ENCODE measurements around the gene GPR135.
"Not testable (repeated sequence)": the region's sequence is repeated elsewhere in the genome, so short reads cannot be mapped to it uniquely, and the experiment has no call there.

GPR135 gene

DNA sequence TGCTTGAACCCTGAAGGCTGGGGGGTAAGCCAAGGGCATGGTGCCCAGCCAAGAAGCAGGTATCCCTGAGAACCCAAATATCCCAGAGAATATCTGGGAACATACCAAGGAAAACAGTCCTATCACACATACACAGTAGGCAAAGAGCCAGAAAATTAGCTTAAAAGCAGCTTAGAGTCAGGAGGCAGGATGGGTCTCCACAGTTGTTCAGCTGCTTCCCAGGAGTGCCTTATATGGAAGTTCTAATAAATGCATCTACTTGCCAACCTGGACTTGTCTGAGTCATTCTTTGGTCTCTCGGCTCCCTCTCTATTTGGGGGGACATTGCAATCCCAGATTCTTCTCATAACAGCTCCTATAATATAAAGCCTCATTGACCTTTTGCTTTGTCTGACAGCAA is 9.0 kb upstream of the GPR135 start:
- no peak for DNase-seq (ENCODE audit: low read depth)

GRCh38 chr14:59464486-59465315 is 479 bp downstream of the GPR135 start:
- DNase-seq (ENCODE audit: low read depth) = peak; percentile 21

DNA sequence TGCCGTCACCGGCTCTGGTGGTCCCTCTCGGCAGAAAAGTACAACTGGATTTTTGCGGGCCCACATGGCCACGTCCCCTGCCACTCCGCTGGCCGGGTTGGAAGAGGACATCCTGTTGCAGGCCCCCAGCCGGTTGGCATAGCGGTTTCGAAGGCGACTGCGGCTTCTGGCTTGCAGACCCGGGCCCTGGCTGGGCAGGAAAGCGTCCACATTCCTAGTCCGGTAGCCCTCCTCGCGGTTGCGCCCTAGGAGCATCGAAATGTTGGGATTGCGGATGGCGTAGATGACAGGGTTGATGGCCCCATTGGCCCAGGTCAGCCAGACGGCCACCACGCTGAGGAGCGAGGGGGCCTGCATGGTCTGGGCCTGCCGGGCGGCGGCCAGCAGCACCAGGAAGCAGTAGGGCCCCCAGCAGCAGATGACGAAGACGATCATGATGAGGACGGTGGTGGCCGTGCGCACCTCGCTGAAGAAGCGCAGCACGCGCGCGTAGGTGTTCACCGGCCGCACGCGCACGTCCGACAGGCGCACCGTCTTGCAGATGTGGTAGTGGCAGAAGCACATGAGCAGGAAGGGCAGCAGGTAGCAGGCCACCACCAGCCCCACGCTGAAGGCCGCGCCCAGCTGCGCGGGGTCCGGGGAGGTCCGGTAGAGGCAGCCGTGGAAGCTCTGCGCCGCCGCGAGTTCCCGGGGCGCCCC is 1.2 kb downstream of the GPR135 start:
- peak; percentile 14 for DNase-seq (ENCODE audit: low read depth)

GRCh38 chr14:59461891-59462290 is 3.3 kb downstream of the GPR135 start:
- DNase-seq (ENCODE audit: low read depth) = no peak

GRCh38 chr14:59460378-59460777 is 4.8 kb downstream of the GPR135 start:
- no peak for DNase-seq (ENCODE audit: low read depth)

DNA sequence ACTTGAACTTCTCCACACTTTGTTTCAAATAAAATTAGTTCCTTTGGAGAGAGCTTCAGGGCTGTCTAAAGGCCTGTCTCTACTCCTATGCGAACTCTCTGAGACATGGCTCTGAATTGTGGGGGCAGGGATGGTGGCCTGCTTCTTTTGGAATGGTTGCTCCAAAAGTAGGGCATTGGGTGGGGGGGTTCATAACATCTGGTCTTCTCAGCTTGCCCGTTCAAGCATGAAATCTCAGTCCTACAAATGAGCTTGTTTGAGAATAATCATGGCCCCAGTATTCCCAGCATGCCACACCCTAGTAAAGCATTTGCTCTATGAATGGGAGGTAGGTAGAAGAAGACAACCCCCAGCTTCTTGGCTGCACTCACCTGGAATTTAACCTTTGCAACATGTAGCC is 6.7 kb downstream of the GPR135 start:
- DNase-seq (ENCODE audit: low read depth) = no peak

- no peak for DNase-seq (ENCODE audit: low read depth)
Measured at GRCh38 chr14:59455411-59455810, 9.8 kb downstream of the GPR135 start.

DNA sequence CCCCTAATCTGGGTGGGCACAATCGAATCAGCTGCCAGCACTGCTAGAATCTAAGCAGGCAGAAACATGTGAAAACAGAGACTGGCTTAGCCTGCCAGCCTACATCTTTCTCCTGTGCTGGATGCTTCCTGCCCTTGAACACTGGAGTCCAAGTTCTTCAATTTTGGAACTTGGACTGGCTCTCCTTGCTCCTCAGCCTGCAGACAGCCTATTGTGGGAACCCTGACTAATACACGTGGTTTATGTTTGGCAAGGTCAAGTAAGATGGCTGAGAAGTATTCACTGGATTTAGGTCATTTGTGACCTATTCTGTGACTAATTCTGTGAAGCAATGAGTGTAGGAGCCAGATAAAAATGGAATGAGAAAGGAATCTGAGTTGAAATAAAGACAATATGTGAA is 11.0 kb downstream of the GPR135 start:
- DNase-seq (ENCODE audit: low read depth) = no peak

GRCh38 chr14:59451849-59452248 is 13.3 kb downstream of the GPR135 start:
- DNase-seq (ENCODE audit: low read depth) = no peak

DNA sequence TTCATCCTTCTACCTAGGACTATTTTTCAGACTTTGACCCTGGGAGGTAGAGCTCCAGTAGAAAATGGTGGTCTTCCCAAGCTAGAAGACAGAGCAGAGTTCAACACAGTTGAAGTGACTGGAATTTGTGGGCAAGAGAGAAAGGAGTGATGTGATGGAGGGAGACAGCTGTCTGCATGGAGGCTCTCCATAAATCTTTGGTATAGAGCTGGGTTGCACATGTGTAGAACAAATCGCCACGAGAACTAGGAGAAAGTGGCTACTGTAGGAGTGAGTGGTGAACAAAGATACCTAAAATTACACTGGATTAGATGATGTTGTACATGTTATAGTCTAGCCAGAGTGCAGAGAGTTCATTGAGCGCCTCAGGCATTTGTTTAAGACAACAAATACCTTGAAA is 14.5 kb downstream of the GPR135 start:
- no peak for DNase-seq (ENCODE audit: low read depth)

GRCh38 chr14:59448673-59449072 is 16.5 kb downstream of the GPR135 start:
- not testable (repeated sequence) for DNase-seq (ENCODE audit: low read depth)

DNA sequence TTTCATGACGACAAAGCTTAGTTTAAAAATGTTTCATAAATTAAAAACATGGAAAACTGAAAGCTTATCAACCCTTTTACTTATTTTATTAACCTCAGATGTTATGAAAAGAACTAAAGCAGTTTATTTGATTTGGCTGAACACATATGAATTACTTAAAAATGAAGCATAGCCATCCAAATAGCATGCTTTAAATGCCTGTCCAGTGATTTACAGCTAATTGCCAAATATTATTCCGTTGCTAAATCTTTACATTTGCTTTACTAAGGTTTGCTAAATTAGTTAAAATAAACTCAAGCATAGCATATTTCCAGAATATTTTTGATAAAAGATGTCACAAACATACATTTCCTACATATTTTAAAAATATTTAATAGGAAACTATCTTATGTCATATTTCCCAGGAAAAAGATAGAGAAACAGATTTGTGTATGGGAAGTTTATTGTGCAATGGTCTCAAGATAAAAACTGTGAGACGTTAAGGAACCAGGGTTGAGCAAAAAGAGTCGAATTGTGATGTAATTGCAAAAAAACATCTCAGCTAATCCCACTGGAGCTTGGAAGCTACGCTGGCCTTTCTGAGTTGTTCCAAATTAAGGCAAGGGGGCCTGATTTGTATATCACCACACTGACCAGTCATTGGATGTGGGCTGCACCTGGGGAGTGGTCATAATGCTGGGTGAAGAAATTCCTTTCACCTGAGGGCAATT is 25.8 kb downstream of the GPR135 start:
- no peak for DNase-seq (ENCODE audit: low read depth)

DNA sequence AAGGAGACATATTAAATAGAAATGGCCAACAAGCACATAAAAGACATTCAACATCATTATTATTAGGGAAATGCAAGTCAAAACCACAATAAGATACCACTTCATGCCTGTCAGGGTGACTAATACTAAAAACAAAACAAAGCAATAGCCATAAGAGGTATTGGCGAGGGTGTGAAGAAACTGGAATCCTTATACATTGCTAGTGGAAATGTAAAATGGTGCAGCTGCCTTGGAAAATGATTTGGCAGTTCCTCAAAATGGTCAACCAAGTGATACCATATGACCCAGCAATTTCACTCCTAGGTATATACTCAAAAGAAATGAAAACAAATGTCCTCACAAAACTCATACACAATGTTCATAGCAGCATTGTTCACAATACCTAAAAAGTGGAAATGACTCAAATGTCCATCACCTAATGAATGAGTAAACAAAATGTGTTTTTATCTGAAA is 27.0 kb downstream of the GPR135 start:
- no peak for DNase-seq (ENCODE audit: low read depth)

GRCh38 chr14:59435987-59436386 is 29.2 kb downstream of the GPR135 start:
- DNase-seq (ENCODE audit: low read depth) = no peak

DNA sequence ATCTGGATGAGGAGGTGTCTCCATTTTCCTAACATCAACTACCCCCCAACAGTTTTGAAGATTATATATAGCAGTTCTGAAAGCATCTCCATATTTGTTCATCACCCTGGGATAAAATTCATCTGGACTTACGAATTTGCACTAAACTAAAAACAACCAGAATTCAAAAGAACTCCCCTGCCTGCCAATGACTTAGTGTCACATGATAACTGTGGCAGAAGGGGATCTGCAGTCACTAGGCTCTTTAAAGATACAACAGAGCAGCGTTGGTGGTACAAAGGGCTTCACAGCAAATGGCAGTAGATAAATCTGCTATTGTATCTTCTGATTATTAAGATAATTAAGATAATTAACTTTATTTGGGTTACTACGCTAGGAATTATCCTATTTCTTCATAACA is 30.1 kb downstream of the GPR135 start:
- DNase-seq (ENCODE audit: low read depth) = no peak

DNA sequence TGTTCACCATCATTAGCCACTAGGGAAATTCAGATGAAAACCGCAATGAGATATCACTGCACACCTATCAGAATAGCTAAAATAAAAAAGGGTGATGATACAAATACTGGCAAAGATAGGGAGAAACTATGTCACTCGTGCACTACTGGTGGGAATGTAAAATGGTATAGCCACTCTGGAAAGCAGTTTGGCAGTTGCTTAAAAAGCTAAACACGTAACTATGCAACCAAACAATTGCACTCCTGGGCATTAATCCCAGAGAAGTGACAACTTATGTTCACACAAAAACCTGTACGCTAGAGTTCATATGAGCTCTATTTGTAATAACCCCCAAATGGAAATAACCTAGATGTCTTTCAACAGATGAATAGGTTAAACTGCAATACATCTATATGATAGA is 35.4 kb downstream of the GPR135 start:
- no peak for DNase-seq (ENCODE audit: low read depth)

- DNase-seq (ENCODE audit: low read depth) = no peak
Measured at GRCh38 chr14:59428581-59429012, 36.6 kb downstream of the GPR135 start.

DNA sequence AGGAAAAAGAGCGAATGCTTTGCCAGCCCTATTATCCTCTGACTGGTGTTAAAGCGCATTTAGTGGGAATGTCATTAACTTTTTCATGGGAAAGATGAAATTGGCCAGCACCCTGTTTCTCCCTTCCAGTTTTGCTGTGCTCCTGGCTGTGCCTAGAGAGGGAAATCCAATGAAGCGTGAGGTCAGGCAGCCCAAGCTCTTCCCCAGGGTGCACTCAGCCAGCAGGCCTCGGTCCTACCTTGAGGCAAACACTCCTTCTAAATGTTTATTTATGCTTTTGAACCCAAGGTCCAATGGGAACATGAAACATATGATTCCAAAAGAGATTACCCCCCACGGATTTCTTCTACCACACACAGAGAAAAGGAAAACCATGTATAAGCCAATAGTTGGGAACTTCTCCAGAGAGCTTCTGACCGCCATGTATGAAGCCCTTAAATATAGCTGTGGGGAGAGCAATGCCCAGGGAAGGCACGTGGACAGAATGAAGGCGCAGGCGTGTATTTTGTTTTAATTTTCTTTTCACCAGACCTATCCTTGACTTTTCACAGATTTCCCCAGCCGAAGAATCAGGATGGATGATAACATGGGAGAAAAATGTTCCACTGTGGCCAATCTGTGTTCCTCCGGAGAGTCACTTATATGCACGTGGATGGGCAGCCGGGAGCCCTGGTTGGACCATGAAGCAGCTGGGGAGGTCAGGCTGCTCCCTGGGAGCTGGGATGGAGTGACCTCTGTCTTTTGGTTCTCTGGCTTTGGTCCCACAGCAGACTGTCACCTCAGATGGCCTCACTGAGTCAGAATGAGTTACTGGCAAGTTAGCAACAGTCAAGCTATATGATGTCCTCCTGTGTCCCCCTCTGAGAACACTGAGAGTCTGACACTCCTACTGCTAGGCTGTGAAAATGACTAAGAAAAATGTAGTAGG is 37.3 kb downstream of the GPR135 start:
- no peak for DNase-seq (ENCODE audit: low read depth)

DNA sequence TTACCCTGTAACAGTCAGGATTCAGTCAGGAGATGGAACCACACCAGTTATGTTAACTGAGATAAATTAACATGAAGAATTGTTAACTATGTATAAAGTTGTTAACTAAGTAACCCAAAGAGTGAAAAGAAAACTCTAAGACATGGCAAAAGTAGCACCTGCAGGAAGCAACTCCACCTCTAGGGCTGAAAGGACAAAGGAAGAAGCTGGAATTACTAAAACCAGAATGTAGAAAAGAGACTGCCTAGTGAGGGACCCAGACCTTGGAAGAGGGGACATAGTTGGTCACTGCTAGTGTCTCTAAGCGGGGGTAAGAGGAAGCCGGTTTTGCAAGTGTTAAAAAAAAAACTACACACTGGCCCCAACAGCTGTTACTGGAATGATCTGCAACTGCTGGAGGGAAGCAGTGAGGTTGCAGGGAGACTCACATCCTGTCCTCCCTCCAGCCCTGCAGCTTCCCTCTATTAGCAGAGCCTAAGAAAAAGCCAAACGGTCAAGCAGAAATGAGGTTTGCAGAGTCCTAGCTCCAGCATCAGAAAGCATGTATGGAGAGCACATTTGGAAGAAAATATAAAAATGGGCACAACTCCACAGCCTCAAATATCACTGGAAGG is 39.8 kb downstream of the GPR135 start:
- no peak for DNase-seq (ENCODE audit: low read depth)

- DNase-seq (ENCODE audit: low read depth) = no peak
Measured at GRCh38 chr14:59424341-59425071, 40.7 kb downstream of the GPR135 start.
